Astrocyte of the spinal cord (primary cell): ENCODE results near the gene FAM117B.

Experiments used
- DNase-seq: peaks from one replicate; pipeline ENCODE4 v3.0.0; 2011; ENCODE audit warnings: low read depth, low spot score
- H3K4me3 ChIP-seq: 2 replicates; pipeline ENCODE4 v1.5.1; 2011; ENCODE audit warnings: low read depth, mild to moderate bottlenecking, low read length, moderate library complexity
- CTCF ChIP-seq: IDR thresholded peaks from 2 replicates; pipeline ENCODE4 v1.5.1; 2012; ENCODE audit warnings: low read depth, mild to moderate bottlenecking, low read length, inconsistent platforms
- in situ Hi-C: cut with HindIII; loops from 2 replicates; pipeline ENCODE4 v1.10.0; 2017; ENCODE audit warnings: low sequenced_read_pairs

FAM117B gene

DNA sequence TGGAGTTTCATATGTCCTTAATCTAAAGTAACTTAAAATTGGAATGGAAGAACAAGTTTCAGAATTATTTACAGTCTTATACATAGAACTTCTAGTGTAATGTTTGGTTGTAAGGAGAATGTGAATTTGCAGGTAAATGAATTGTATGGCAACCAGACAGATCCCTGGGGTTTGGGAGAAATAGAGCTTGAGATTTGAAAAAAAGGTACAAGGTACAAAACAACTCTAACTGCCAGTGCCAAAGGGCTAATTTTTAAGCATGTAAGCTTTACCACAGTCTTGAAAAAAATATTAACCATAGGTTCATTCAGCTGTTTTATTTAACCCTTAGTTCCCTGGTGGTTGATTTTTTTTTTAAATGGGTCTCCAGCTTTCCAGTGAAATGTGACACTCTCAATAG, 133.5 kb downstream of the FAM117B start:
- no peak overlapping the region for H3K4me3 ChIP-seq
- in situ Hi-C loops, result no loop called here
- TF ChIP-seq CTCF, result no peak
- no peak for DNase-seq

DNA sequence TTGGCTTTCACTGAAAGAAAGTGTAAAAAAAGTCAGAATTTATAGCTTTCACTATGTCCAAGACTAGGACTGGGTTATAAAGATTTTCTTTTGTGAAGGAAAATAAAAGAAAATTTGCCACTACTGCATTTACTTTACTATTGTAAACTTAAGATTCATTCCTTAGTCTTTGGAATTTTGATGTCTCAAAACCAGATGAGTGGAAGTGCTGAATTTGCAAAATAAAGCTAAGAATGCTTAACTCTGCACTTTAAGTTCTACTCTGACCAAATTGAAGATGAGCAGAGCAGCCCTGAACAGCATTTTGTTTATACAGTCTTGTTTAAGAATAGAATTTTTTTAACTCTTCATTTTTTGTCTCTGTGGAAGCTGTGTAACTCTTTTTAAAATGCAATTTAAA, 134.4 kb downstream of the FAM117B start:
- no peak for TF ChIP-seq CTCF
- H3K4me3 ChIP-seq, result no peak overlapping the region
- no peak for DNase-seq
- in situ Hi-C loops, result no loop called here

GRCh38 chr2:202771336-202771735, 136.6 kb downstream of the FAM117B start:
- TF ChIP-seq CTCF, result no peak
- DNase-seq, result no peak
- in situ Hi-C loops, result no loop called here
- no peak overlapping the region for H3K4me3 ChIP-seq

GRCh38 chr2:202771741-202772460, 137.1 kb downstream of the FAM117B start:
- in situ Hi-C loops, result no loop called here
- H3K4me3 ChIP-seq, result no peak overlapping the region
- DNase-seq, result no peak
- no peak for TF ChIP-seq CTCF

DNA sequence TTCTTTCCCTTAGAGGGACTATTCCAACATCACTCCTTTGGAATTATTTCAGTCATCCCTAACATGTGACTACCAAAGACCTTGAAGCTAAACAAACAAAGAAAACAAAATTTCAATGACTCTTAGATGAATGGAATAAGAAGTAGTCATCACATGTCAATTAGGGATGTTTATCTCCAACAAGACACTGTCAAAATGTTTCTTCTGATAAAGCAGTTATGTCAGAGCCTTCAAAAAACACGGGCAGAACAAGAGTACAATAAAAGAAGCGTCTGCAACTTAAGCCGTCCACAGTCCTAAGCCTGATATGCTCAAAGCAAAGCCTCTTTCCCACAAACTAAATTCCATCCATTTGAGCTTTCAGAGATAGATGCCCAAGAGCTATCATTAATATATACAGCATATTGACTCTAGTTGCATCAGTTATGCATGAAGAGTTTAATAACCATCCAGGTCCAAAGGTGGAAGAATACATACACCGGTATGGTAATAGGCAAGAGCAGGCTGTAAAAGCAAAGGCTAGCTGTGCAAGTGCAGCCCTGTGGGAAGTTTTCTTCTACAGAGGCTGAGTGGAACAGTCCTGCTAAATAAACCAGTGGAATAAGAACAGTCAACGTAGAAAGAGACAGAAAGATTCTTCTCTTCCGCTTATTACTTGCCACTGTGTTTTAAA, 138.7 kb downstream of the FAM117B start:
- no peak for TF ChIP-seq CTCF
- DNase-seq, result no peak
- in situ Hi-C loops, result no loop called here
- H3K4me3 ChIP-seq, result no peak overlapping the region

DNA sequence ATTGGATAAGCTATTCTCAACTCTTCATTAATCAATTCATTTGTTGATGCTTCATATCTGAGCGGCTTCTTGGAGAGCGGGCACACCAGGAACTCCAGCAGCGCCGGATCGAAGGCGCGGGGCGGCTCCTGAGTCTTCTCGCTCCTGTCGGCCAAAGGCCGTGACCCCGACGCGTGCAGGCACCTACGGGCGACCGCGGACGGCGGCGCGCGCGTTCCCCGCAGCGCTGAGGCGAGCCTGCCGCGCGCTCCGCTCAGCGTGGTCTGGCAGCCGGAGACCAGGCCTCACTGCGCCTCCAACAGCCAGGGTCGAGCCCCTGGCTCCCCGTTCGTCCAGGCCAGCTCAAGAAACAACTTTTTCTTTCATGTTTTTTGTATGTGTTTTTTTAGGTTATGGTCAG, 139.3 kb downstream of the FAM117B start:
- in situ Hi-C loops, result no loop called here

More for the DNA sequence above, 139.3 kb downstream of the FAM117B start:
- no peak overlapping the region for H3K4me3 ChIP-seq
- TF ChIP-seq CTCF, result no peak
- no peak for DNase-seq
